Nephron progenitor cell (in vitro differentiated cells): ENCODE measurements around the gene NDST1.

ENCODE experiments used
- DNase-seq: peaks from one replicate; pipeline ENCODE4 v3.0.0; 2021
- H3K27ac Mint-ChIP-seq: 2 replicates; pipeline ENCODE4 v1.8.0; 2021; ENCODE audit warnings: mild to moderate bottlenecking, moderate library complexity, mixed read lengths
- H3K27me3 Mint-ChIP-seq: 2 replicates; pipeline ENCODE4 v1.8.0; 2021; ENCODE audit warnings: mild to moderate bottlenecking, low read depth, mixed read lengths; ENCODE audit not compliant: poor library complexity
- H3K36me3 Mint-ChIP-seq: 2 replicates; pipeline ENCODE4 v1.8.0; 2021; ENCODE audit warnings: low read depth, mixed read lengths
- H3K4me1 Mint-ChIP-seq: 2 replicates; pipeline ENCODE4 v1.8.0; 2021; ENCODE audit warnings: mixed read lengths
- H3K4me3 Mint-ChIP-seq: 2 replicates; pipeline ENCODE4 v1.8.0; 2021; ENCODE audit warnings: mild to moderate bottlenecking, moderate library complexity, mixed read lengths
- H3K9me3 Mint-ChIP-seq: 2 replicates; pipeline ENCODE4 v1.8.0; 2021; ENCODE audit warnings: mild to moderate bottlenecking, moderate library complexity, mixed read lengths
- CTCF ChIP-seq: fragments of 200-600 bp; sonication (generic); IDR thresholded peaks from 2 replicates; pipeline ENCODE4 v1.5.0; 2021; ENCODE audit warnings: antibody characterized with exemption

Gene NDST1

GRCh38 chr5:150600616-150601490 is 92.9 kb downstream of the NDST1 start:
- no peak overlapping the region for H3K4me3 Mint-ChIP-seq
- peaks cover 54% of the 10 kb centered on the region for H3K4me1 Mint-ChIP-seq
- H3K36me3 Mint-ChIP-seq, result no peaks in the 10 kb centered on the region
- H3K27ac Mint-ChIP-seq, result no peak overlapping the region
- H3K9me3 Mint-ChIP-seq, result no peaks in the 10 kb centered on the region
- no peak for DNase-seq
- no peaks in the 10 kb centered on the region for H3K27me3 Mint-ChIP-seq
- TF ChIP-seq CTCF, result no peak

- TF ChIP-seq CTCF, result no peak
- Mint-ChIP-seq H3K4me3 (no peak overlapping the region), H3K9me3 (no peaks in the 10 kb centered on the region), H3K36me3 (no peaks in the 10 kb centered on the region), H3K4me1 (peaks cover 51% of the 10 kb centered on the region), H3K27me3 (no peaks in the 10 kb centered on the region), H3K27ac (no peak overlapping the region)
- no peak for DNase-seq
Observed at GRCh38 chr5:150601491-150602345, 93.8 kb downstream of the NDST1 start.

GRCh38 chr5:150603052-150603451 is 95.1 kb downstream of the NDST1 start:
- DNase-seq, result no peak

GRCh38 chr5:150603491-150603890 is 95.6 kb downstream of the NDST1 start:
- Mint-ChIP-seq H3K36me3 (no peaks in the 10 kb centered on the region), H3K27ac (peak overlapping the region; percentile 47), H3K27me3 (no peaks in the 10 kb centered on the region), H3K4me3 (no peak overlapping the region), H3K9me3 (no peaks in the 10 kb centered on the region), H3K4me1 (peaks cover 38% of the 10 kb centered on the region)
- DNase-seq, result no peak
- TF ChIP-seq CTCF, result no peak

More at GRCh38 chr5:150603052-150603451, 95.1 kb downstream of the NDST1 start:
- no peak overlapping the region for H3K27ac Mint-ChIP-seq
- no peak for TF ChIP-seq CTCF
- no peaks in the 10 kb centered on the region for H3K27me3 Mint-ChIP-seq
- no peak overlapping the region for H3K4me3 Mint-ChIP-seq
- peaks cover 43% of the 10 kb centered on the region for H3K4me1 Mint-ChIP-seq
- H3K36me3 Mint-ChIP-seq, result no peaks in the 10 kb centered on the region
- H3K9me3 Mint-ChIP-seq, result no peaks in the 10 kb centered on the region

- Mint-ChIP-seq H3K9me3 (no peaks in the 10 kb centered on the region), H3K36me3 (no peaks in the 10 kb centered on the region), H3K27ac (no peak overlapping the region), H3K4me1 (peaks cover 33% of the 10 kb centered on the region), H3K4me3 (no peak overlapping the region), H3K27me3 (no peaks in the 10 kb centered on the region)
- no peak for TF ChIP-seq CTCF
- DNase-seq, result no peak
Observed at GRCh38 chr5:150604010-150604409, 96.1 kb downstream of the NDST1 start.
